ENCODE measurements around the gene UBE2L5.

DNA sequence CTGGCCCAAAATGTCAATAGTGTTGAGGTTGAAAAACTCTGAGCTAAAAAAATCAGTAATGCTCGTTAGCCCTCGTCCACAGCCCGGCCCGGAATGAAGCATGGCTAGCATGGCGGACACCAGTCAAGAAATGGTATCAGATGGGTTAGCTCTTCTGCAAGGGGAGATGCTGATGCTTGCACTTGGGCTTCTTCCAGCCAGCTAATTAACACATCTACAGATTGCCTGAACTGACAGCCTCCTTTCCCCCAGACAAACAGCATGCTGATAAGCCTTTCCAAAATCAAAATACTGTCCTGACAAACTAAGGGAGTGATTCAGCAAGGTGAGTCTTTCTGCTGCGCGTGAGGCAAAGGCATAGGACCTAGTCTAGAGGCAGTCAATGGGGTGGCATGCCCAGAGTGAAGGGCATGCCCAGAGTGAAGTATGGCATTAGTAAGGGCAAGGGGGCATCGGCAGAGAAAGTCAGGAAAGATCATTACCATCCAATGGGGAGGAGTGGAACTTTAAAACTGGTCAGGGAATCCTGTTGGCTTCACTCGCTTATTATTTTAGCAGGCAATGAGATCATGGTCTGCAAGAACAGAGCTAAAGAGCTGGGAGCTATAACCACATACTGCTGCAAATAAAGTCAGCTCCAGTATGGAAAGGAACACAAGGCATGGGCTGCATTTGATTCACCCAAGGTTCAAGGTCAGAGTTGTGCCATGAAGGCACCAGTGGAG lies 30.2 kb upstream of the UBE2L5 start:
- TF ChIP-seq EZH2phosphoT487 (IDR thresholded peaks at IDR 0.05; ENCODE audit: insufficient read depth, low read depth) (no peak), EZH2 (IDR thresholded peaks at IDR 0.05; ENCODE audit: insufficient read depth, poor library complexity, severe bottlenecking) (no peak)
